HepG2 (cell line): ENCODE data around the gene NFAT5. TPM values are rescaled to one million over a fixed set of nuclear protein-coding genes. Genes with fewer than 3 reads are reported as not detected.
A peak's percentile ranks its signal among the peaks of the same experiment; 100 is the strongest.

Experiments used
- FOXC1 ChIP-seq: sonication (generic); formaldehyde crosslinking; IDR thresholded peaks from 2 replicates; pipeline ENCODE4 v1.8.0; 2022; ENCODE audit warnings: mild to moderate bottlenecking, missing genetic modification reagents, borderline replicate concordance
- FOXP1 ChIP-seq, 2 experiments: fragments of 450-650 bp in 1 of 2; IDR thresholded peaks; 2 replicates each; pipeline ENCODE4 v1.6.1; 2017 to 2018; ENCODE audit warnings: antibody characterized with exemption in 1 of 2
- GATAD1 ChIP-seq: IDR thresholded peaks from 2 replicates; pipeline ENCODE4 v1.6.1; 2016; ENCODE audit warnings: missing genetic modification reagents, missing compliant biosample characterization
- KMT2A ChIP-seq: sonication (generic); formaldehyde crosslinking; IDR thresholded peaks from 2 replicates; pipeline ENCODE4 v1.4.0; 2020; ENCODE audit warnings: missing genetic modification reagents
- MAFF ChIP-seq: IDR thresholded peaks from 2 replicates; pipeline ENCODE4 v1.6.1; 2011; ENCODE audit warnings: low read depth, low read length, improper control_type of control experiment
- NCOA2 ChIP-seq: sonication (generic); formaldehyde crosslinking; IDR thresholded peaks from 2 replicates; pipeline ENCODE4 v1.8.0; 2022; ENCODE audit warnings: inconsistent platforms
- ZNF746 ChIP-seq: sonication (generic); formaldehyde crosslinking; IDR thresholded peaks from 2 replicates; pipeline ENCODE4 v1.8.0; 2022; ENCODE audit warnings: mild to moderate bottlenecking, missing genetic modification reagents
- ZNF768 ChIP-seq: sonication (generic); formaldehyde crosslinking; IDR thresholded peaks from 2 replicates; pipeline ENCODE4 v1.4.0; 2020; ENCODE audit warnings: missing genetic modification reagents
- ZNF816 ChIP-seq: sonication (generic); formaldehyde crosslinking; IDR thresholded peaks from 2 replicates; pipeline ENCODE4 v1.8.0; 2022; ENCODE audit warnings: missing genetic modification reagents, mild to moderate bottlenecking, borderline replicate concordance
- ZSCAN22 ChIP-seq: sonication (generic); formaldehyde crosslinking; IDR thresholded peaks from 2 replicates; pipeline ENCODE4 v1.4.0; 2020; ENCODE audit warnings: mild to moderate bottlenecking, missing genetic modification reagents
- polyA plus RNA-seq, 8 experiments: library from polyadenylated mRNA; depleted of rRNA in 3 of 8; stranded (reverse) in 7 of 8; unstranded in 1 of 8; fragments of >200 nt; fragmentation: Illumina TruSeq in 4 of 8; extraction: Trizol in 4 of 8; gene quantifications; 2 replicates each; pipeline versions ENCODE4 v1.2.1 to v1.2.3, GENCODE V29; 2011 to 2016; ENCODE audit warnings: low read depth in 4 of 8, missing spikeins in 1 of 8, mixed read lengths in 1 of 8; ENCODE audit not compliant: insufficient read depth in 1 of 8
- total RNA-seq, 5 experiments: library from RNA; depleted of rRNA; stranded (reverse); fragments of >200 nt; fragmentation: Illumina TruSeq; extraction: Trizol; gene quantifications; 2 replicates each; pipeline ENCODE4 v1.2.3, GENCODE V29; 2016; ENCODE audit warnings: low read depth in 1 of 5
- TF ChIP-seq, protein P1 (sequence below): fragments of 450-650 bp; IDR thresholded peaks from 2 replicates; pipeline ENCODE4 v1.6.1; 2016
- TF ChIP-seq, protein P2 (sequence below): sonication (generic); formaldehyde crosslinking; IDR thresholded peaks from 2 replicates; pipeline ENCODE4 v1.4.0; 2020; ENCODE audit warnings: missing genetic modification reagents
- TF ChIP-seq, protein P3 (sequence below): sonication (generic); formaldehyde crosslinking; IDR thresholded peaks from 2 replicates; pipeline ENCODE4 v1.5.0; 2020; ENCODE audit warnings: mild to moderate bottlenecking, missing genetic modification reagents, borderline replicate concordance
- TF ChIP-seq, protein P4 (sequence below): sonication (generic); formaldehyde crosslinking; IDR thresholded peaks from 2 replicates; pipeline ENCODE4 v1.5.1; 2020; ENCODE audit warnings: mild to moderate bottlenecking, moderate library complexity, missing genetic modification reagents
- TF ChIP-seq, protein P5 (sequence below): IDR thresholded peaks from 2 replicates; pipeline ENCODE4 v1.6.1; 2016; ENCODE audit warnings: missing biosample characterization, missing genetic modification reagents, low read depth

NFAT5 gene
- total and polyA plus RNA-seq, 2 of the 13 experiments (the other 11 are each of a cell fraction or from before 2014, with no cell fraction given): 20.5 to 54.3 TPM

DNA sequence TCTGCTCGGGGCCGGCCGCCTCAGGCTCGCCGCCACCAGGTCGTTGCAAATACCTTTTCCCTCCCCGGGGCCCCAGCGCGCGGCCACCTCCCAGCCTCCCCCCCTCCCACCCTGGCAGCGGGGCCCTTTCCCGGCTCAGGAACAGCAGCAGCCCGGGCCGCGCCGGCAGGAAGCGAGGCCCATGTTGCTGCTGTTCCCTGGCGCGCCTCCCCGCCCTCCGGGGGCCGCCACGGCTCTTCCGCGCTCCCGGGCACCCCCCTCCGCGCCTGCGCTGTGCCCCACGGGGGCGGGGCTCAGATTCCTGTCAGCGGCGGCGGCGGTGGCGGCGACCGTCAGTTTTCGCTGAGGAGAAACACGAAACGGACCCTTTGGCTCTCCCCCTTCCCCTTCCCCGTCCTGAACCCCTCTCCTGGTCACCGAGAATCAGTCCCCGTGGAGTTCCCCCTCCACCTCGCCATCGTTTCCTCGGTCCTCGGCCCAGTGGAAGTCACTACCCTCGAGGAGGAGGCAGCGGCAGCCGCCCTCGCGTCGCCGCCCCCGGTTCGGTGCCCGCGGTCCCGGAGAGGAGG, at the start of gene NFAT5 (continued):
- TF ChIP-seq ZNF768 (CRISPR knock-in tag) (peak; percentile 77), FOXC1 (CRISPR knock-in tag) (peak; percentile 95; the same call in 1 of the 2 replicates), ZNF816 (CRISPR knock-in tag) (peak; percentile 77), ZNF746 (no peak), MAFF (no peak), GATAD1 (peak; percentile 80), KMT2A (CRISPR knock-in tag) (peak; percentile 96), ZSCAN22 (CRISPR knock-in tag) (peak; percentile 80), NCOA2 (CRISPR knock-in tag) (peak; percentile 70; the same call in 1 of the 2 replicates), FOXP1 (IDR thresholded peaks at IDR 0.05) (no peak), FOXP1 (CRISPR knock-in tag; IDR thresholded peaks at IDR 0.05) (peak; percentile 29; the same call in 1 of the 2 replicates)
- TF ChIP-seq, protein P1, sequence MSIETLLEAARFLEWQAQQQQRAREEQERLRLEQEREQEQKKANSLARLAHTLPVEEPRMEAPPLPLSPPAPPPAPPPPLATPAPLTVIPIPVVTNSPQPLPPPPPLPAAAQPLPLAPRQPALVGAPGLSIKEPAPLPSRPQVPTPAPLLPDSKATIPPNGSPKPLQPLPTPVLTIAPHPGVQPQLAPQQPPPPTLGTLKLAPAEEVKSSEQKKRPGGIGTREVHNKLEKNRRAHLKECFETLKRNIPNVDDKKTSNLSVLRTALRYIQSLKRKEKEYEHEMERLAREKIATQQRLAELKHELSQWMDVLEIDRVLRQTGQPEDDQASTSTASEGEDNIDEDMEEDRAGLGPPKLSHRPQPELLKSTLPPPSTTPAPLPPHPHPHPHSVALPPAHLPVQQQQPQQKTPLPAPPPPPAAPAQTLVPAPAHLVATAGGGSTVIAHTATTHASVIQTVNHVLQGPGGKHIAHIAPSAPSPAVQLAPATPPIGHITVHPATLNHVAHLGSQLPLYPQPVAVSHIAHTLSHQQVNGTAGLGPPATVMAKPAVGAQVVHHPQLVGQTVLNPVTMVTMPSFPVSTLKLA: peak; percentile 18; the same call in 1 of the 2 replicates
- TF ChIP-seq, protein P2, sequence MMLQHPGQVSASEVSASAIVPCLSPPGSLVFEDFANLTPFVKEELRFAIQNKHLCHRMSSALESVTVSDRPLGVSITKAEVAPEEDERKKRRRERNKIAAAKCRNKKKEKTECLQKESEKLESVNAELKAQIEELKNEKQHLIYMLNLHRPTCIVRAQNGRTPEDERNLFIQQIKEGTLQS (CRISPR knock-in tag): peak; percentile 64
- TF ChIP-seq, protein P3, sequence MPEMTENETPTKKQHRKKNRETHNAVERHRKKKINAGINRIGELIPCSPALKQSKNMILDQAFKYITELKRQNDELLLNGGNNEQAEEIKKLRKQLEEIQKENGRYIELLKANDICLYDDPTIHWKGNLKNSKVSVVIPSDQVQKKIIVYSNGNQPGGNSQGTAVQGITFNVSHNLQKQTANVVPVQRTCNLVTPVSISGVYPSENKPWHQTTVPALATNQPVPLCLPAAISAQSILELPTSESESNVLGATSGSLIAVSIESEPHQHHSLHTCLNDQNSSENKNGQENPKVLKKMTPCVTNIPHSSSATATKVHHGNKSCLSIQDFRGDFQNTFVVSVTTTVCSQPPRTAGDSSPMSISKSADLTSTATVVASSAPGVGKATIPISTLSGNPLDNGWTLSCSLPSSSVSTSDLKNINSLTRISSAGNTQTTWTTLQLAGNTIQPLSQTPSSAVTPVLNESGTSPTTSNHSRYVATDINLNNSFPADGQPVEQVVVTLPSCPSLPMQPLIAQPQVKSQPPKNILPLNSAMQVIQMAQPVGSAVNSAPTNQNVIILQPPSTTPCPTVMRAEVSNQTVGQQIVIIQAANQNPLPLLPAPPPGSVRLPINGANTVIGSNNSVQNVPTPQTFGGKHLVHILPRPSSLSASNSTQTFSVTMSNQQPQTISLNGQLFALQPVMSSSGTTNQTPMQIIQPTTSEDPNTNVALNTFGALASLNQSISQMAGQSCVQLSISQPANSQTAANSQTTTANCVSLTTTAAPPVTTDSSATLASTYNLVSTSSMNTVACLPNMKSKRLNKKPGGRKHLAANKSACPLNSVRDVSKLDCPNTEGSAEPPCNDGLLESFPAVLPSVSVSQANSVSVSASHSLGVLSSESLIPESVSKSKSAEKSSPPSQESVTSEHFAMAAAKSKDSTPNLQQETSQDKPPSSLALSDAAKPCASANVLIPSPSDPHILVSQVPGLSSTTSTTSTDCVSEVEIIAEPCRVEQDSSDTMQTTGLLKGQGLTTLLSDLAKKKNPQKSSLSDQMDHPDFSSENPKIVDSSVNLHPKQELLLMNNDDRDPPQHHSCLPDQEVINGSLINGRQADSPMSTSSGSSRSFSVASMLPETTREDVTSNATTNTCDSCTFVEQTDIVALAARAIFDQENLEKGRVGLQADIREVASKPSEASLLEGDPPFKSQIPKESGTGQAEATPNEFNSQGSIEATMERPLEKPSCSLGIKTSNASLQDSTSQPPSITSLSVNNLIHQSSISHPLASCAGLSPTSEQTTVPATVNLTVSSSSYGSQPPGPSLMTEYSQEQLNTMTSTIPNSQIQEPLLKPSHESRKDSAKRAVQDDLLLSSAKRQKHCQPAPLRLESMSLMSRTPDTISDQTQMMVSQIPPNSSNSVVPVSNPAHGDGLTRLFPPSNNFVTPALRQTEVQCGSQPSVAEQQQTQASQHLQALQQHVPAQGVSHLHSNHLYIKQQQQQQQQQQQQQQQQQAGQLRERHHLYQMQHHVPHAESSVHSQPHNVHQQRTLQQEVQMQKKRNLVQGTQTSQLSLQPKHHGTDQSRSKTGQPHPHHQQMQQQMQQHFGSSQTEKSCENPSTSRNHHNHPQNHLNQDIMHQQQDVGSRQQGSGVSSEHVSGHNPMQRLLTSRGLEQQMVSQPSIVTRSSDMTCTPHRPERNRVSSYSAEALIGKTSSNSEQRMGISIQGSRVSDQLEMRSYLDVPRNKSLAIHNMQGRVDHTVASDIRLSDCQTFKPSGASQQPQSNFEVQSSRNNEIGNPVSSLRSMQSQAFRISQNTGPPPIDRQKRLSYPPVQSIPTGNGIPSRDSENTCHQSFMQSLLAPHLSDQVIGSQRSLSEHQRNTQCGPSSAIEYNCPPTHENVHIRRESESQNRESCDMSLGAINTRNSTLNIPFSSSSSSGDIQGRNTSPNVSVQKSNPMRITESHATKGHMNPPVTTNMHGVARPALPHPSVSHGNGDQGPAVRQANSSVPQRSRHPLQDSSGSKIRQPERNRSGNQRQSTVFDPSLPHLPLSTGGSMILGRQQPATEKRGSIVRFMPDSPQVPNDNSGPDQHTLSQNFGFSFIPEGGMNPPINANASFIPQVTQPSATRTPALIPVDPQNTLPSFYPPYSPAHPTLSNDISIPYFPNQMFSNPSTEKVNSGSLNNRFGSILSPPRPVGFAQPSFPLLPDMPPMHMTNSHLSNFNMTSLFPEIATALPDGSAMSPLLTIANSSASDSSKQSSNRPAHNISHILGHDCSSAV (CRISPR knock-in tag): no peak
- TF ChIP-seq, protein P4, sequence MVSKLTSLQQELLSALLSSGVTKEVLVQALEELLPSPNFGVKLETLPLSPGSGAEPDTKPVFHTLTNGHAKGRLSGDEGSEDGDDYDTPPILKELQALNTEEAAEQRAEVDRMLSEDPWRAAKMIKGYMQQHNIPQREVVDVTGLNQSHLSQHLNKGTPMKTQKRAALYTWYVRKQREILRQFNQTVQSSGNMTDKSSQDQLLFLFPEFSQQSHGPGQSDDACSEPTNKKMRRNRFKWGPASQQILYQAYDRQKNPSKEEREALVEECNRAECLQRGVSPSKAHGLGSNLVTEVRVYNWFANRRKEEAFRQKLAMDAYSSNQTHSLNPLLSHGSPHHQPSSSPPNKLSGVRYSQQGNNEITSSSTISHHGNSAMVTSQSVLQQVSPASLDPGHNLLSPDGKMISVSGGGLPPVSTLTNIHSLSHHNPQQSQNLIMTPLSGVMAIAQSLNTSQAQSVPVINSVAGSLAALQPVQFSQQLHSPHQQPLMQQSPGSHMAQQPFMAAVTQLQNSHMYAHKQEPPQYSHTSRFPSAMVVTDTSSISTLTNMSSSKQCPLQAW (CRISPR knock-in tag): peak; percentile 80; the same call in 1 of the 2 replicates
- TF ChIP-seq, protein P5, sequence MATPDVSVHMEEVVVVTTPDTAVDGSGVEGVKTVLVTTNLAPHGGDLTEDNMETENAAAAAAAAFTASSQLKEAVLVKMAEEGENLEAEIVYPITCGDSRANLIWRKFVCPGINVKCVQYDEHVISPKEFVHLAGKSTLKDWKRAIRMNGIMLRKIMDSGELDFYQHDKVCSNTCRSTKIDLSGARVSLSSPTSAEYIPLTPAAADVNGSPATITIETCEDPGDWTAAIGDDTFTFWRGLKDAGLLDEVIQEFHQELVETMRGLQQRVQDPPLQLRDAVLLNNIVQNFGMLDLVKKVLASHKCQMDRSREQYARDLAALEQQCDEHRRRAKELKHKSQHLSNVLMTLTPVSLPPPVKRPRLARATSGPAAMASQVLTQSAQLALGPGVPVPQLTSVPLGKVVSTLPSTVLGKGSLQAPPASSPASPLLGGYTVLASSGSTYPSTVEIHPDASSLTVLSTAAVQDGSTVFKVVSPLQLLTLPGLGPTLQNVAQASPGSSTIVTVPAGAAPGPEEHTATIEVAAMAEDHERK: peak; percentile 74
